ENCODE measurements around the gene PRDM13.

DNA sequence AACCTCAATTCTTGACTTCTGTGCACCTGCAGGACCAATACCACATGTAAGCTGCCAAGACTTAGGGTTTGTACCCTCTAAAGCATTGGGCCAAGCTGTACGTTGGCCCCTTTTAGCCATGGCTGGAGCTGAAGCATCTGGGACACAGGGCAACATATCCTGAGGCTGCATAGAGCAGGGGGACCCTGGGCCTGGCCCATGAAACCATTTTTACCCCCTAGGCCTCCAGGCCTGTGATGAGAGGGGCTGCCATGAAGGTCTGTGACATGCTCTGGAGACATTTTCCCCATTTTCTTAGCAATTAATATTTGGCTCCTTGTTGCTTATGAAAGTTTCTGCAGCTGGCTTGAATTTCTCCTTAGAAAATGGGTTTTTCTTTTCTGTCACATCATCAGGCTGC, 31.0 kb downstream of the PRDM13 start:
- TF ChIP-seq TAF1 (IDR thresholded peaks at IDR 0.05; ENCODE audit: low read depth) (no peak), CEBPB (IDR thresholded peaks at IDR 0.05) (no peak), EP300 (IDR thresholded peaks at IDR 0.05; ENCODE audit: borderline replicate concordance) (no peak), FOXM1 (IDR thresholded peaks at IDR 0.05; ENCODE audit: borderline replicate concordance, low read depth) (no peak), YY1 (IDR thresholded peaks at IDR 0.05; ENCODE audit: low read depth) (no peak), RAD21 (IDR thresholded peaks at IDR 0.05; ENCODE audit: low read depth) (no peak), CREB1 (IDR thresholded peaks at IDR 0.05; ENCODE audit: low read depth) (no peak), NFIC (IDR thresholded peaks at IDR 0.05) (no peak), TCF12 (IDR thresholded peaks at IDR 0.05; ENCODE audit: low read depth) (no peak)
- TF ChIP-seq, protein P1, sequence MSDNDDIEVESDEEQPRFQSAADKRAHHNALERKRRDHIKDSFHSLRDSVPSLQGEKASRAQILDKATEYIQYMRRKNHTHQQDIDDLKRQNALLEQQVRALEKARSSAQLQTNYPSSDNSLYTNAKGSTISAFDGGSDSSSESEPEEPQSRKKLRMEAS (IDR thresholded peaks at IDR 0.05): no peak
- TF ChIP-seq, protein P2, sequence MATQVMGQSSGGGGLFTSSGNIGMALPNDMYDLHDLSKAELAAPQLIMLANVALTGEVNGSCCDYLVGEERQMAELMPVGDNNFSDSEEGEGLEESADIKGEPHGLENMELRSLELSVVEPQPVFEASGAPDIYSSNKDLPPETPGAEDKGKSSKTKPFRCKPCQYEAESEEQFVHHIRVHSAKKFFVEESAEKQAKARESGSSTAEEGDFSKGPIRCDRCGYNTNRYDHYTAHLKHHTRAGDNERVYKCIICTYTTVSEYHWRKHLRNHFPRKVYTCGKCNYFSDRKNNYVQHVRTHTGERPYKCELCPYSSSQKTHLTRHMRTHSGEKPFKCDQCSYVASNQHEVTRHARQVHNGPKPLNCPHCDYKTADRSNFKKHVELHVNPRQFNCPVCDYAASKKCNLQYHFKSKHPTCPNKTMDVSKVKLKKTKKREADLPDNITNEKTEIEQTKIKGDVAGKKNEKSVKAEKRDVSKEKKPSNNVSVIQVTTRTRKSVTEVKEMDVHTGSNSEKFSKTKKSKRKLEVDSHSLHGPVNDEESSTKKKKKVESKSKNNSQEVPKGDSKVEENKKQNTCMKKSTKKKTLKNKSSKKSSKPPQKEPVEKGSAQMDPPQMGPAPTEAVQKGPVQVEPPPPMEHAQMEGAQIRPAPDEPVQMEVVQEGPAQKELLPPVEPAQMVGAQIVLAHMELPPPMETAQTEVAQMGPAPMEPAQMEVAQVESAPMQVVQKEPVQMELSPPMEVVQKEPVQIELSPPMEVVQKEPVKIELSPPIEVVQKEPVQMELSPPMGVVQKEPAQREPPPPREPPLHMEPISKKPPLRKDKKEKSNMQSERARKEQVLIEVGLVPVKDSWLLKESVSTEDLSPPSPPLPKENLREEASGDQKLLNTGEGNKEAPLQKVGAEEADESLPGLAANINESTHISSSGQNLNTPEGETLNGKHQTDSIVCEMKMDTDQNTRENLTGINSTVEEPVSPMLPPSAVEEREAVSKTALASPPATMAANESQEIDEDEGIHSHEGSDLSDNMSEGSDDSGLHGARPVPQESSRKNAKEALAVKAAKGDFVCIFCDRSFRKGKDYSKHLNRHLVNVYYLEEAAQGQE (IDR thresholded peaks at IDR 0.05; ENCODE audit: low read depth): no peak

Data from Ishikawa (cell line).